Heart right ventricle (tissue), 16 donors: ENCODE measurements around the gene EXT2. TPM values are rescaled to one million over a fixed set of nuclear protein-coding genes. Genes with fewer than 3 reads are reported as not detected.
A peak's percentile ranks its signal among the peaks of the same experiment; 100 is the strongest.

ENCODE experiments used
- ATAC-seq, 8 donors: fragments of 200-7000 bp; cut with Tn5 transposase; one replicate each; pipeline ENCODE4 v1.9.1; 2020; ENCODE audit warnings: mild to moderate bottlenecking in 8 of 8, moderate library complexity in 8 of 8, moderate number of reproducible peaks in 1 of 8
- DNase-seq, 2 donors: peaks; one replicate each; pipeline ENCODE4 v3.0.0-alpha.2; 2020
- H3K27ac ChIP-seq, 10 donors: fragments of 200-600 bp; sonication (generic) in 2 of 10; one replicate each; pipeline versions ENCODE4 v1.5.0 to v1.8.0; 2020 to 2022; ENCODE audit warnings: mild to moderate bottlenecking in 3 of 10
- H3K27me3 ChIP-seq, 7 donors: fragments of 200-600 bp; one replicate each; pipeline ENCODE4 v1.8.0; 2021 to 2022; ENCODE audit warnings: mild to moderate bottlenecking in 2 of 7
- H3K36me3 ChIP-seq, 9 donors: fragments of 200-600 bp; sonication (generic) in 1 of 9; one replicate each; pipeline versions ENCODE4 v1.5.0 to v1.8.0; 2020 to 2022; ENCODE audit warnings: mild to moderate bottlenecking in 2 of 9
- H3K4me1 ChIP-seq, 9 donors: fragments of 200-600 bp; sonication (generic) in 1 of 9; one replicate each; pipeline versions ENCODE4 v1.5.0 to v1.8.0; 2020 to 2022; ENCODE audit warnings: mild to moderate bottlenecking in 4 of 9
- H3K4me3 ChIP-seq, 10 donors: fragments of 200-600 bp; sonication (generic) in 2 of 10; one replicate each; pipeline versions ENCODE4 v1.5.0 to v1.8.0; 2020 to 2022; ENCODE audit warnings: mild to moderate bottlenecking in 7 of 10, moderate library complexity in 2 of 10
- H3K9me3 ChIP-seq, 11 donors: fragments of 200-600 bp in 10 of 11; sonication (generic) in 2 of 11; one replicate each; pipeline versions ENCODE4 v1.5.0 to v1.8.0; 2013 to 2022; ENCODE audit warnings: mild to moderate bottlenecking in 2 of 11, control low read depth in 1 of 11, moderate library complexity in 1 of 11
- WGBS, 2 donors: extraction: QIAGEN DNeasy Blood & Tissue Kit; methylation state at CpG; one replicate each; pipeline ENCODE4 v1.1.7; 2013; ENCODE audit warnings: inconsistent platforms in 1 of 2; 5-methylcytosine and 5-hydroxymethylcytosine counted together
- intact Hi-C, 10 donors: fragments of 100-400 bp; cut with DNase I; formaldehyde crosslinking; loops; one replicate each; pipeline versions ENCODE4 v1.11.1 to v1.14.2; 2022
- polyA plus RNA-seq, 2 donors: library from polyadenylated mRNA; stranded (reverse); fragments of 200-250 nt; gene quantifications; one replicate each; pipeline ENCODE4 v1.2.3, GENCODE V29; 2013
- total RNA-seq, 10 donors: library from RNA; stranded (reverse); fragmentation: NEBNext Ultra II Directional in 3 of 10; extraction: Animal tissue kit (Norgen Biotek cat#: 25700) in 3 of 10; gene quantifications; one replicate each; pipeline versions ENCODE4 v1.2.1 to v1.2.4, GENCODE V29; 2021 to 2023
- TF ChIP-seq, protein P1 (sequence below), 9 donors: fragments of 200-600 bp; sonication (generic) in 2 of 9; IDR thresholded peaks; one replicate each; pipeline versions ENCODE4 v1.5.0 to v1.8.0; 2021 to 2022; ENCODE audit warnings: antibody characterized with exemption in 9 of 9, mild to moderate bottlenecking in 5 of 9, moderate library complexity in 1 of 9
- donor health status: Arrhythmogenic right ventricular cardiomyopathy.
- donor health status: ischemic (EF 13 %, LVEDD 7.1; RV severe dilation, severe dysfunction).
- donor health status: healthy with polysubstance abuse.
- donor health status: DM: no; HTN: yes; CAD: no.
- donor health status: DM: no; HTN: no; CAD: no.
- donor health status: ischemic (EF 25% LVEDD 6.9; RV normal size, moderate dysfunction).
- donor health status: ischemic (EF 25% LVEDD 5.7; RV mildly dilated, moderate dysfunction).
- donor health status: healthy.
- donor health status: DM: yes; HTN: yes; CAD: no.
- donor health status: Ischemic cardiomyopathy.
- donor health status: ischemic (EF 35%, LVEDD 5.7; RV mildly dilated, moderate dysfunction).
- donor health status: nonischemic (EF 11% LVEDD 7.7; RV severe dilation, severe dysfunction).
- donor health status: DM: yes; HTN: yes; CAD: no.
- donor health status: PGD.
- donor health status: ischemic (EF 29% LVEDD 5.4; RV normal size, mild dysfunction).
- donor health status: nonischemic (EF 23%, LVEDD 6.1; RV moderate dilation, normal function).

The EXT2 gene
- total and polyA plus RNA-seq, 12 donors = 18.7 to 35.1 (median 28.2) TPM

DNA sequence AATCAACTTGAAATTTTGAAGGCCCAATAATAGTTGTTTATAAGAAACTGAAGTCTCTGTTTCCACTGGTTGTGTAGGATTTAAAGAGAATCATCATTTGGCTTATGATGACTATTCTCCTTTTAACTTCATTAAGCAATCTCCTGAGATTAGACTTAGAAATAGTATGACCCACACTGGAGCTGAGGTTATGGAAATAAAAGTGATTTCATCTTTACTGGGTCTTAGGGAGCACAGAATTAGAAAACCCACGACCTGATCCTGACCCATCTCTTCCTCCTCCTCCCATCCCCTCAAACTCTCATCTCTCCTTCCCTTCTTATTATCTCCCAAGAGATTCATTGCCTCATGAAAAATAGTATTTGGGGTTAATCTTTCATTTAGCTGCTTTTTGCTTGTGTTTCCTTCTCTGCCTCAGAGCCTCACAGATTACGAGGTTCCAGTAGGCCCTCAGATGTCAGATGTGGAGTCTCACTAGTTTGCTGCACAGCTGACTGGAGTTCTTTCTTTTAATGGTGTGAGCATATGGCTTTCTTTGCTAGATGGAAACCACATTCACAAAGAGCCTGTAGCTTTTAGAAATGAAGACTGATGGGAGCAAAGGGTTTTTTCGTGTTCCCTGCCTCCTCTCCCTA is 129.5 kb downstream of the EXT2 start:
- H3K4me1 ChIP-seq = peaks cover 0 to 38% (median 14%) of the 10 kb centered on the region in 9 donors
- peak overlapping the region in 4 of 10 donors; percentile 20 to 52 (median 30) for H3K27ac ChIP-seq
- WGBS, 2 donors = 80 to 84% methylated on average over 3 of the region's 3 CpGs
- H3K36me3 ChIP-seq = peaks cover 0 to 5% (median 0%) of the 10 kb centered on the region in 9 donors
- TF ChIP-seq, protein P1, sequence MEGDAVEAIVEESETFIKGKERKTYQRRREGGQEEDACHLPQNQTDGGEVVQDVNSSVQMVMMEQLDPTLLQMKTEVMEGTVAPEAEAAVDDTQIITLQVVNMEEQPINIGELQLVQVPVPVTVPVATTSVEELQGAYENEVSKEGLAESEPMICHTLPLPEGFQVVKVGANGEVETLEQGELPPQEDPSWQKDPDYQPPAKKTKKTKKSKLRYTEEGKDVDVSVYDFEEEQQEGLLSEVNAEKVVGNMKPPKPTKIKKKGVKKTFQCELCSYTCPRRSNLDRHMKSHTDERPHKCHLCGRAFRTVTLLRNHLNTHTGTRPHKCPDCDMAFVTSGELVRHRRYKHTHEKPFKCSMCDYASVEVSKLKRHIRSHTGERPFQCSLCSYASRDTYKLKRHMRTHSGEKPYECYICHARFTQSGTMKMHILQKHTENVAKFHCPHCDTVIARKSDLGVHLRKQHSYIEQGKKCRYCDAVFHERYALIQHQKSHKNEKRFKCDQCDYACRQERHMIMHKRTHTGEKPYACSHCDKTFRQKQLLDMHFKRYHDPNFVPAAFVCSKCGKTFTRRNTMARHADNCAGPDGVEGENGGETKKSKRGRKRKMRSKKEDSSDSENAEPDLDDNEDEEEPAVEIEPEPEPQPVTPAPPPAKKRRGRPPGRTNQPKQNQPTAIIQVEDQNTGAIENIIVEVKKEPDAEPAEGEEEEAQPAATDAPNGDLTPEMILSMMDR (IDR thresholded peaks at IDR 0.05) = no peak
- H3K27me3 ChIP-seq = no peaks in the 10 kb centered on the region
- peak in 7 of 8 donors; percentile 70 to 89 (median 81) for ATAC-seq
- no peak overlapping the region for H3K4me3 ChIP-seq
- H3K9me3 ChIP-seq = no peaks in the 10 kb centered on the region
- intact Hi-C loops = loop anchor here in 1 of 10 donors (5.0 kb wide), 1 partner anchor 83 kb away; no protein-coding TSS in a partner anchor
- DNase-seq = no peak

DNA sequence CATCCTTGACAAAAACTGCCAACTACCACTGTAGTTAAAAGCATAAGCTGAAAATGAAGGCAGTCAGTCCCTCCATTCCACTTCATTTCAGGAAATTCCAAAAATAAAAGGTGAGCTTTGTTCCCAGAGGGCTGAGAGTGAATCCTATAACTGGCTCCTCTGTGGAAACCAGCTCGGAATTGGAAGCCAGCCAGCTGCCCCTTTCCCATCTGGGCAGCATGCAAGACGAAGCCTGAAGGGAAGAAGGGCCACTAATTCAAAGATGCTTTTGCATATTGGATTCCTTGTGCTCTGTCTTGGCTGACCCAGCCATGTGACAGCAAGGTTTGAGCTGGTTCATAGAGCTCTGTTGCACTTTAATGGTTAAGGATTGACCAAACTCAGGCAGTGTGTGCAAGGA is 131.0 kb downstream of the EXT2 start:
- Histone ChIP-seq H3K36me3 (peaks cover 0 to 5% (median 0%) of the 10 kb centered on the region in 9 donors), H3K27me3 (no peaks in the 10 kb centered on the region), H3K4me3 (no peak overlapping the region), H3K4me1 (peaks cover 0 to 27% (median 12%) of the 10 kb centered on the region in 9 donors), H3K27ac (no peak overlapping the region), H3K9me3 (no peaks in the 10 kb centered on the region)
- DNase-seq (no peak), ATAC-seq (no peak)
- intact Hi-C loops = loop anchor here in 1 of 10 donors (5.0 kb wide), 1 partner anchor 84 kb away; no protein-coding TSS in a partner anchor
- TF ChIP-seq, protein P1 (IDR thresholded peaks at IDR 0.05) = no peak
- 71 to 81% methylated on average over 2 of the region's 2 CpGs for WGBS, 2 donors

DNA sequence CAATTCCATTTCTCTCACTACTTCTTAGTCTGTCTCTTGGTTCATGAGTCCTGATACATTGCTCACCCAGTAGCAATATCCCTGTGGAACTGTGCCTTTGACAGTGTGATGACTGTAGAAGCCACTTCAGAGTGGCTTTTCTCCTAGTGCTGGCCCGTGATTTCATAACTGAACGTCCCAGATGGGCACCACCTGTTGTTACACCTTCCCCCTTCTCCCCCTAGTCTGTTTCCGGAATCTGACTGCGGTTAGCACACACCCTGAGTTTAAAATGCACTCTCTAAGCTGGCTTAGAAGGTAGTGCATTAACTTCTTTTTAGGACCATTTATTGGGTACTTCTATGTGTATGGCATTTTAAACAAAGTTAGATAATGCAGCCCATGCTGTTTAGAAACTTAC is 131.5 kb downstream of the EXT2 start:
- DNase-seq = no peak
- TF ChIP-seq, protein P1 (IDR thresholded peaks at IDR 0.05) = no peak
- no peak for ATAC-seq
- WGBS, 2 donors = 63 to 64% methylated on average over 4 of the region's 4 CpGs
- H3K4me3 ChIP-seq = no peak overlapping the region
- no peaks in the 10 kb centered on the region for H3K27me3 ChIP-seq
- peaks cover 0 to 5% (median 0%) of the 10 kb centered on the region in 9 donors for H3K36me3 ChIP-seq
- H3K9me3 ChIP-seq = no peaks in the 10 kb centered on the region
- no peak overlapping the region for H3K27ac ChIP-seq
- intact Hi-C loops = loop anchor here in 1 of 10 donors (5.0 kb wide), 1 partner anchor 85 kb away; no protein-coding TSS in a partner anchor
- H3K4me1 ChIP-seq = peaks cover 0 to 27% (median 9%) of the 10 kb centered on the region in 9 donors

DNA sequence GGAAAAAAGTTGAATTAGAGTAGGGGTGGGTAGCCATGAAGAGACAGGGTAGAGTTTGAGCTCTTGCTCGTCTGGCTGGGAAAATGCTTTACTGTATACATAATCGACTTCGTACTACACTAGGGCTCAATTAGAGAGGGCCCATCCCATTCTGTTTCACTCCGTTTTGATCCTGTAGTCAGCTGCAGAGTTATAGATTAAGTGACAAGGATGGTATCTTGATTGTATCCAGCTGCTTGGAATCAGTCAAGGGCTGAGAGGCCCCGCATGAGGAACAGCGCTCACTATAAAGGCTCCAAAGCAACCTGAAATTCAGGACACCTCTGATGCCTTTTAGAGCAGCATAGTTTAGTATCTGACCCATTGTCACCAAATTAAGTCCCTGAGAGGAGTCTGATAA is 132.9 kb downstream of the EXT2 start:
- peaks cover 0 to 27% (median 8%) of the 10 kb centered on the region in 9 donors for H3K4me1 ChIP-seq
- 85 to 87% methylated on average over 6 of the region's 6 CpGs for WGBS, 2 donors
- no peaks in the 10 kb centered on the region for H3K9me3 ChIP-seq
- intact Hi-C loops = loop anchor here in 2 of 10 donors (1.0 to 5.0 kb wide), 2 partner anchors 18 to 86 kb away; no protein-coding TSS in a partner anchor
- no peak overlapping the region for H3K27ac ChIP-seq
- TF ChIP-seq, protein P1 (IDR thresholded peaks at IDR 0.05) = no peak
- H3K27me3 ChIP-seq = no peaks in the 10 kb centered on the region
- no peak for ATAC-seq
- DNase-seq = no peak
- H3K4me3 ChIP-seq = no peak overlapping the region
- H3K36me3 ChIP-seq = peaks cover 0 to 17% (median 0%) of the 10 kb centered on the region in 9 donors
